Activated CD4-positive, CD25-positive, alpha-beta regulatory T cell treated with anti-CD3 and anti-CD28 coated beads, Interleukin-2, amount 50 U/mL, for 24 hours (primary cell): ENCODE results near the gene PIEZO1.

Experiments
- ATAC-seq, 2 donors: fragments of 150-1000 bp; cut with Tn5 transposase; one replicate each; pipeline ENCODE4 v1.10.0; 2021; ENCODE audit warnings: mild to moderate bottlenecking in 1 of 2, moderate library complexity in 1 of 2

Gene PIEZO1

DNA sequence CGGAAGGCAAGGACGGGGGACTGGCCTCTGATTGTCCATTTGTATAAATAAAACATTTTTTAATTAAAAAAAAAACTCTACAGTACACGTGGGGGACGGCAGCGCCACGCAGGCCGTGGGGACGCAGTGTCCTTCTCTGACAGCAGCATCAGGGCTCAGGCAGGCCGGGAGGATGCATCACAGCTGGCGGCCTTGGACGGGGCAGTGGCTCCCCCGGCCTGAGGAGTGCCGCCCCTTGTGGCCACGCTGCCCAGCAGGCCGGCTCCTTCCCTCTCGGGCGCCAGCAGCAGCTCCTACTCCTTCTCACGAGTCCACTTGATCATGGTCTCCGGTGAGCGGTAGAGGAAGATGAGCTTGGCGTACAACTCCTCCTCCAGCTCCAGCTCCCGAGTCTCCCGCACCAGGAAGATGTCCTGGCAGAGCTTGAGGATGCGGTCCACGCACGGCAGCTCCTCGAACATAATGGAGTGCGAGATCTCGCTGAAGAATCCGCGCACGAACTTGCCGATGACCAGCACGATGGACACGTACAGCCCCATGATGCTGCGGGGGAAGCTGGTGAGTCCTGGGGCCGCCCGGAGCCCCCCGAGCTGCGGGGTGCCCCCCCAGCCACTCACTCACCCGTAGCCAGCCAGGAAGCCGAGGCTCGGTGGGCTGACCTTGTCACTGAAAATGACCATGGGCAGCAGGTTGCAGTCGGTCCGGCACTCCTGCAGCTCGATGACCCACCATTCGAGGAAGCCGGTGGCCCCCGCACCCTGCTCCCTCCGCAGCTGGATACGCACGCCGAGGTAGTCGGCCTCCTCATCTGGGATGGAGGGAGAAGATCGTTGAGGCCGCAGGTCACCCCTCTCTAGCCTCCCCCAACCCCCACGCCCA lies 69.5 kb downstream of the PIEZO1 start:
- no peak for ATAC-seq

- ATAC-seq = no peak
These were observed 70.4 kb downstream of the PIEZO1 start for GRCh38 chr16:88714420-88715302.

DNA sequence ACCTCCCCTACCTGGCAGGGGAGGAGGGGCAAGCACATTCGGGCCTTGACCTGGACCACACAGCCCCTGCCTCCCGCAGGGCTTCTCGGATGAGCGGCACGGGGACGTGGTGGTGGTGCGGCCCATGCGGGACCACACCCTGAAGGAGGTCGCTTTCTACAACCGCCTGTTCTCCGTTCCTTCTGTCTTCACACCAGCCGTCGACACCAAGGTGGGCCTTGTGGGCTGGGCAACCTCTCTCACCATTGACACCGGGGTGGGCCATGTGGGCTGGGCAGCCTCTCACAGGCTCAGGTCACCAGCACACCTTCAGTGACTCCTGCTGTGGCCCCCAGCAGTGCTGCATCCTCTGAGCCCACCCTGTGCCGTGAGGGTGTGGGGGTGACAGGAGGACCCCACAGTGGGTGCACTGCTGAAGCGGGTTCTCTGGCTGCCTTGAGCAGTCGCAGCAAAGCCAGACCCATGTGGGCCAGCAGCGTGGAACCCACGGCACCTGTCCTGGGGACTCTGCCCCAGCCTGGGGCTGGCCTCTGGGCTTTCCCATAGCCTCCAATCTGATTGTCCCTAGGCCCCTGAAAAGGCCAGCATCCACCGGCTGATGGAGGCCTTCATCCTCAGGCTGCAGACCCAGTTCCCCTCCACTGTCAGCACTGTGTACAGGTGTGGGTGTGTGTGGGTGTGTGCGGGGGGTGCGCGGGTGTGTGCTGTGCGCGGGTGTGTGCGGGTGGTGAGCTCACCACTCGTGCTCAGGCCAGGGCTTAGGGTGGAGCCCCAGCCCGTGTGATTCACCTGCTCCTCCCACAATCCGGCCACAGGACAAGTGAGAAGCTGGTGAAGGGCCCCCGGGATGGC lies 71.2 kb downstream of the PIEZO1 start:
- peak; percentile 14 to 33 for ATAC-seq

- ATAC-seq = no peak
These were observed 72.0 kb downstream of the PIEZO1 start for GRCh38 chr16:88713054-88713453.

DNA sequence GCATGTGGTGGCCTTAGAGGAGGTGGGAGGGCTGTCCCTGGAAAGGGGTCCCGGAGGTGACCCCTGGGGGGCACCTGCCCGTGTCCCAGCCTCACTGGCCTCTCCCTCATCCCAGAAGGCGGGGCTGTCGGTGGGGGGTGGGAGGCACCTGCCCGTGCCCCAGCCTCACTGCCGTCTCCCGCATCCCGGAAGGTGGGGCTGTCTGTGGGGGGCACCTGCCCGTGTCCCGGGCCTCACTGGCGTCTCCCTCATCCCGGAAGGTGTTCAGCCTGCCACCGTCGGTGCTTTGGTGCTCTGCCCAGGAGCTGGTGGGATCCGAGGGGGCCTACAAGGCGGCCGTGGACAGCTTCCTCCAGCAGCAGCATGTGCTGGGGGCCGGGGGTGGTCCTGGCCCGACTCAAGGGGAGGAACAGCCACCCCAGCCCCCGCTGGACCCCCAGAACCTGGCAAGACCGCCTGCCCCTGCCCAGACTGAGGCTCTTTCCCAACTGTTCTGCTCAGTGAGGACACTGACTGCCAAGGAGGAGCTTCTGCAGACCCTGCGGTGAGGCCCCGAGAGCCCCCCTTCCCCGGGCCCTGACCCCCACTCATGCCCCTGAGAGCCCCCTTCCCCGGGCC lies 72.5 kb downstream of the PIEZO1 start:
- ATAC-seq = no peak

GRCh38 chr16:88711750-88712340 lies 73.2 kb downstream of the PIEZO1 start:
- no peak for ATAC-seq

- no peak for ATAC-seq
These were observed 74.5 kb downstream of the PIEZO1 start for GRCh38 chr16:88710556-88710955.

DNA sequence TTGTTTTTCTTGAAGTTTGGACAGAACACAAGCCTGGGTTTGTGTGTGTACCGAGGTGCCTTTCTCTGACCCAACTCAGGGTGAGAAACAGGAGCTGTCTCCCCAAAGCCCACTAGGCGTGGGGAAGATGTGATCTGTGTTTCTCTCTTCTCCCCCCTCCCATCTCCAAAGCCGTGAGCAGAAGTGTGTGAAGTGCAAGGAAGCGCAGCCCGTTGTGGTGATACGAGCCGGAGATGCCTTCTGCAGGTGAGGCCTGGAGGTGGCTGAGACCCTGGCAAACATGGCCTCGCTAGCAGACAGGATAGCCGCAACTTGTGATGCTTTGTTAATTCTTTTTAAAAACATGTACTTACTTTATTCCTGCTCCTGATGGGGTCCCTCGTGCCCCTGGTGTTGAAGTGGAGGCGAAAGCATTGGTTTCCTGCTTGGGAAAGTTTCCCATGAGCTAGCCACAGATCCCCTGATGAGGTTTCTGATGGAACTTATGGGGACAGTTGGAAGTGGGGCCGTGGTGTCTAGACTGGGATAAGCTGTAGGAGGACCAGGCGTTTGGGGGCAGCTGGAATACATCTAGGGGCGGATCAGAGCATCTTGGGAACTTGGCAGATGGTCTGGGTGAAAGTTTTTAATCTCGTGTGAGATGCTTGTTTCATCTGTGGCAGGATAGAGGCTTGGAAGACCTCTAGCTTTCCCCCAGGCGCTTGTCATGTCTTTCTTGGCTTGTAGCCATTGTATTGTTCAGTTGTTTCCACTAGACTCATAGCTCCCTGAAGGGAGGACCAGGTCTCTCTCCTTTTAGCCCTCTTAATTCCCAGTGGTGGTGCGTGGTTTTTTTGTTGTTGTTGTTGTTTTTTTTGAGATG lies 77.8 kb downstream of the PIEZO1 start:
- ATAC-seq = no peak

DNA sequence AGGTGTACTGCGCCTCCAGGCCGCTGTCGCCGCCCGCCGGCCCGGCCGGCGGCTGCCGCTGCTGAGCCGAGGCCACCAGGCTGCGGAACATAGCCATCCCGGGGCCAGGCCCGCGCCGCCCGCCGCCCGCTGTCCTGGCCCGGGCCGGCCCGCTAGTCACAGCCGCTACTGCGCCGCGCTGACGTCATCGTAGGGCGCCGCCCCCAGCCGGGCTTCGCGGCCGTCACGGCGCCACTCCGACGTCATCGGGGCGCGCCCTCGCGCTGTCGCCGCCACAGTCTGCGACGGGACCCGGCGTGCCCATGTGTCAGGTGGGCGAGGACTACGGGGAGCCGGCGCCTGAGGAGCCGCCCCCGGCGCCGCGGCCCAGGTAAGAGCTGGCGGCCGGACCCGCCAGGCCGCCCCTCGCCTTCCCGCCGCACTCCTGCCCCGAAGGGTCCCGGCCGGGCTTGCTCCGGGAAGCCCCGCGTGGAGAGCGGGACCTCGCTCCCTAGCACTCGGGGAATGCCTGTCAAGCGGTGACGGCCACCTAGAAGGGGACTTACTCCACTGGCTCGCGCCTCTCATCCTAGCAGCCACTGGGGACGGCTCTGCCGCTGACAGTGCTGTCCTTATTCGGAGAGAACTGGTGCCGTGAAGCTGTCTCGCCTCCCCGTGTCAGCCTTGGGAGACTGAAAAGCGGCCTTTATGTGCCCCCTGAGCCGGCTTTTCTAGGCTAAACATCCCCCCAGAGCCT lies 78.6 kb downstream of the PIEZO1 start, which contains the start of the genes CTU2 and RNF166:
Gene CTU2, plus strand, starts transcription at position 275 of the 736 bp plus-strand sequence. Its CDS starts 28 bp downstream, at position 303.
Gene RNF166, minus strand, starts transcription at position 180 of the 736 bp plus-strand sequence. Its CDS starts 83 bp downstream, at position 97.
- peak; percentile 78 to 86 for ATAC-seq

GRCh38 chr16:88705801-88706228 lies 79.2 kb downstream of the PIEZO1 start:
- ATAC-seq = peak; percentile 2 to 4

DNA sequence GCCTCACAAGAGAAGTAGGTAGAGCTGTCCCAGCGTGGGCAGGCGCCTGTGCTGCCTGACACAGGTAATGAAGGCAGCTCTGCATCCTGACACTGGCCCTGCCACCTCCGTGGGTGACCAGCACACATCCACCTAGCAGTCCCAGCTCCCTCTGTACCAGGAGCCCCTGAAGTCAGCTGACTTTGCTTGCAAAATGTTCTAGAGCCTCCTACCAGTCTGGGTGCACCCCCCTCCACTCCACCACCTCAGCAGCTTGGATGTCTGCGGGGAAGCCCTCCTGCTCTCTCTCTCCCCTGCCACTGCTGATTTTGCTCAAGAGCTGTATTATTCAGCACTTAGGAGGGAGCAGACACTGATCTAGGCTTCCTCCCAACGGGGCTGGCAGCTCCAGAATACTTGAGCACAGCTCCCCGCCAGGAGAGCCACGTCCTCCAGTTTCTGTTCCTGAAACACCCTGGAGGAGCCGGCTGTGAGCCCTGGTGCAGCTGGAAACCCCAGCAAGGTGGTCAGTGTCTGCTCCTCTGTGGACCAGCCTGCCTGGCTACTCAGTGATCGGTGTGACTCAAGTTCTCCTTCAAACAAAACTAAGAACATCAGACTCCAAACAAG lies 79.8 kb downstream of the PIEZO1 start:
- no peak for ATAC-seq

- peak; percentile 9 to 11 for ATAC-seq
These were observed 81.3 kb downstream of the PIEZO1 start for GRCh38 chr16:88703486-88704309.

DNA sequence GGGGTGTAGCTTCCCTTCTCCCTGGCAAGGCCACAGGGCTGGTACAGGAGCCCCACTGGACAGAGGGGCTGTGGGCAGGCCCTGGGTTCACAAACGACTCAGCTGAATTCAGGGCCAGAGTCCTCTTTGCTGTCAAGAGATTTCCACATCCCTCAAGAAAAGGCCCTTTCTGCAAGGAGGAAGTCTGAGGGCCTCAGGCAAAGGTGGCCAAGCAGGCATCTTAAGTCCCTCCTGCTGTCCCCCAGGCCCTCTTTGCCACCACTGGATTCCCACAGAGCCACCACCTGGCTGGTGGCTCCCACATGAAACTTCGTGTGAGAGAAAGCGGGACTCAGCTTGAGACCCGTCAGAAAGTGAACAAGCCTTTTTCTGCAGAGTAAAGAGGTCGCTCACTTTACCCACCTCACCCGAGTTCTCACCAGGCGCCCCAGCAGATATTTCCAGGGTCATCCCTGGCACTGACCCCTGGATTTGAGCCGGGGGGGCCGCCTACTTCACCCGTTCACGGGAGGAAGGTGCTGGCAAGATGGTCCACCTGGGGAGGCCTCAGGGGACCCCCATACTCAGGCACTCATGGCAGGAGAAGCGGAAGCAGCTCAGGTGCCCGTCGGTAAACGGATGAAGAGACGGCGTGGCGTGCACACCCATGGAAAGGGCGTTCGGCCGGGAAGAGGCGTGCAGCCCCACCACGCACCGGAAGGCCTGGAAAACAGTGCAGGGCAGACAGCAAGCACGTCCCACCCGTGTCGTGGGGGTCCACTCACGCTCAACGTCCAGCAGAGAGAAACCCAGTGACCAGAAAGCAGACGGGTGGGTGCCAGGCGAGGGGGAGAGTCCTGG lies 82.4 kb downstream of the PIEZO1 start:
- no peak for ATAC-seq

DNA sequence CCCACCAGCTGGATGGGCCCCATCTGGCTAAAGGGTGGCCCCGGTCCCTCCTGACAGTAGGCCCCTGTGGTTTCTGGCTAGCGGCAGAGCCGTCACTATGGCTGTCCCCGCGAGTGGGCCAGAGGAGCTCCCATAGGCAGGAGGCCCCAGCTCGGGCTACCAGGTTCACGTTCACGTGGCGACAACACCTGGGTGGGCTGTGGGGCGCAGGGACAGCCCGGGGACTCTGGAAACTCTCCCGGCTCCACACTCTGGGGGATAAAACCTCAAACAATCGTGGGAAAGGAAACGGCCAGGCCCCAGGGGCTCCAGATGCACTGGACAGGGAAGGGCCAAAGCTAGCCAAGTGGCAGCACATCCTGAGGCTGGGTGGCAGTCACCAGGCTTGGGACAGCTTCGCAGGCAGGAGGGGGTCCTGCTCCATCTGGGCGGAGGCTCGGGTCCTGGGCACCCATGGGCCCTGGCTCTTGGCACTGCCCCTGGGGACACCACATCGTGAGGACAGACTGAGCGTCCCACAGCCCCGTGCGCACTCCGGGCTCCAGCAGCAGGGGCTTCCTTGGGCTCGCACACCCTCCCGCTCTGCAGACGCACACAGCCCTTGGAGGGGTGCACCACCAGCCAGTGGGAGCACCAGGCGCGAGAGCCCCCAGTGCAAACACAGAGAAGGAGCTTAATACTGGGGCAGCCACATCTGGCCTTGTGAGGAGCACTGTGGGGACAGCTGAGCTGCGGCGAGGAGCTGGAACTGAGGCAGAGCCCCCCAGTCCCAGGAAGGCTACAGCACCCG lies 83.2 kb downstream of the PIEZO1 start:
- no peak for ATAC-seq

DNA sequence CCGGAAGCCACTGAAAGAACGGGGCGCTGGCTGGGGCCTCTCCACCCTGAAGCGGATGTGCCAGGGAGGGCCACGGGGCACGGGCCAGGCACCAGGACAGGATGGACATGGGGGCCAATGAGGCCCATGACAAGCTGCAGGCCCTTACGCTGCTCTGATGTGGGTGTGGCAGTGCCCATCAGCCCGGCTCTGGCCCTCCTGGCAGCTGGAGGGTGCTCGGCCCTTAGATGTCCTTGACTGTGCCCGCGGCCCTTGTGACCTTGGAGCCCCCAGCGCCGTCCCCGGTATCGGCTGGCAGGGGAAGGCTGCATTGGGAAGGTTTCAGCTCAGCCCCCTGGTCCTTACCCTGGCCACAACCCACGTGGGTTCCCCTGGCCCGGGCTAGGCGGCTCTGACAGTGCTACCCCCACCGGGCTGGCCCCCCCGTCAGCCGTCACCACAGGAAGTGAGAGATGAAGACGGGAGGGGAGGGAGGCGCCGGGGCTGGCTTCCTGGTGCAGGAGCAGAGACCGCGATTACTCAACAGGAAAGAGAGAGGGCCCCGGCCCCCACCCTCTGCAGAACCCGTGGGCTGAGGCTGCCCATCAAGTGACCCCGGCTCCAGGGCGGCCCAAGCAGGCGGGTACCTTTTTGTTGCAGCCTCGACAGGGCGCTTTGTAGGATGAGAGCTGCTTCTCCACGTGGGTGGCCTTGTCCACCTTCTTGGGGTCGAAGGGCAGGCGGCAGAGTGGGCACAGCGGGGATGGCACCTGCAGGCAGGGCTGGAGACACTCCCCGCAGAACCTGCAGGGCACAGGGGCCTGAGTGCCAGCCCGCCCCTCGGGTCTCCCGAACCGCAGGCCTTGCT lies 84.2 kb downstream of the PIEZO1 start:
- peak; percentile 84 to 89 for ATAC-seq

GRCh38 chr16:88700322-88700635 lies 84.7 kb downstream of the PIEZO1 start:
- ATAC-seq = no peak
